ENCODE results near the gene ZNF598.

- TF ChIP-seq CTCF (IDR thresholded peaks at IDR 0.05) = no peak
- TF ChIP-seq POLR2A (IDR thresholded peaks at IDR 0.05) = no peak
These were observed 4.0 kb downstream of the ZNF598 start for GRCh38 chr16:2005646-2006045.

Data from testis (tissue), 2 donors.